Prostate gland (tissue), 2 donors: ENCODE results near the gene CTNND2. TPM values are rescaled to one million over a fixed set of nuclear protein-coding genes. Genes with fewer than 3 reads are reported as not detected.

Source experiments
- DNase-seq: peaks from one replicate; pipeline ENCODE4 v3.0.0-alpha.2; 2019; ENCODE audit warnings: low spot score
- H3K27ac ChIP-seq, 2 donors: fragments of 200-600 bp; sonication (generic); 2 replicates each; pipeline ENCODE4 v1.5.1; 2017 to 2019
- H3K27me3 ChIP-seq: fragments of 200-600 bp; sonication (generic); replicated peaks from 2 replicates; pipeline ENCODE4 v1.5.1; 2019; ENCODE audit not compliant: insufficient read depth
- H3K36me3 ChIP-seq, 2 donors: fragments of 200-600 bp; sonication (generic); 1 replicate in 1 of 2; 2 replicates in 1 of 2; pipeline versions ENCODE4 v1.5.1 to v1.8.1; 2017 to 2019
- H3K4me1 ChIP-seq: fragments of 200-600 bp; sonication (generic); replicated peaks from 2 replicates; pipeline ENCODE4 v1.5.1; 2019
- H3K4me3 ChIP-seq, 2 donors: fragments of 200-600 bp; sonication (generic); 2 replicates each; pipeline ENCODE4 v1.5.1; 2017 to 2019
- H3K9me3 ChIP-seq: fragments of 200-600 bp; sonication (generic); 2 replicates; pipeline ENCODE4 v1.5.1; 2017
- POLR2A ChIP-seq: fragments of 450-650 bp; IDR thresholded peaks from one replicate; pipeline ENCODE4 v1.6.1; 2016; ENCODE audit warnings: antibody characterized with exemption, mild to moderate bottlenecking
- POLR2AphosphoS5 ChIP-seq: sonication (generic); formaldehyde crosslinking; IDR thresholded peaks from one replicate; pipeline ENCODE4 v1.6.1; 2017; ENCODE audit warnings: antibody characterized with exemption
- WGBS: methylation state at CpG from one replicate; pipeline ENCODE4 v1.1.5; 2018; 5-methylcytosine and 5-hydroxymethylcytosine counted together
- intact Hi-C: fragments of 100-400 bp; cut with DNase I; formaldehyde crosslinking; loops from one replicate; pipeline ENCODE4 v1.14.2; 2022
- total RNA-seq, 2 donors: library from RNA; depleted of rRNA; stranded (reverse); fragments of >200 nt; gene quantifications; one replicate each; pipeline ENCODE4 v1.1.0, GENCODE V29; 2016
- TF ChIP-seq, protein P1 (sequence below), 4 experiments: fragments of 200-600 bp in 2 of 4; fragments of 450-650 bp in 2 of 4; sonication (generic) in 2 of 4; IDR thresholded peaks; 1 replicate in 3 of 4; 2 replicates in 1 of 4; pipeline ENCODE4 v1.5.1; 2016 to 2019; ENCODE audit warnings: antibody characterized with exemption in 4 of 4, mild to moderate bottlenecking in 2 of 4, moderate library complexity in 2 of 4

CTNND2 gene
- total RNA-seq, 2 donors from 2014 or later, result 5.5 to 11.2 TPM

GRCh38 chr5:11793396-11793795, 110.8 kb downstream of the CTNND2 start:
- DNase-seq, result no peak
- H3K4me3 ChIP-seq, result no peak overlapping the region
- 81% methylated on average over 1 of the region's 1 CpG for WGBS
- TF ChIP-seq, protein P1, sequence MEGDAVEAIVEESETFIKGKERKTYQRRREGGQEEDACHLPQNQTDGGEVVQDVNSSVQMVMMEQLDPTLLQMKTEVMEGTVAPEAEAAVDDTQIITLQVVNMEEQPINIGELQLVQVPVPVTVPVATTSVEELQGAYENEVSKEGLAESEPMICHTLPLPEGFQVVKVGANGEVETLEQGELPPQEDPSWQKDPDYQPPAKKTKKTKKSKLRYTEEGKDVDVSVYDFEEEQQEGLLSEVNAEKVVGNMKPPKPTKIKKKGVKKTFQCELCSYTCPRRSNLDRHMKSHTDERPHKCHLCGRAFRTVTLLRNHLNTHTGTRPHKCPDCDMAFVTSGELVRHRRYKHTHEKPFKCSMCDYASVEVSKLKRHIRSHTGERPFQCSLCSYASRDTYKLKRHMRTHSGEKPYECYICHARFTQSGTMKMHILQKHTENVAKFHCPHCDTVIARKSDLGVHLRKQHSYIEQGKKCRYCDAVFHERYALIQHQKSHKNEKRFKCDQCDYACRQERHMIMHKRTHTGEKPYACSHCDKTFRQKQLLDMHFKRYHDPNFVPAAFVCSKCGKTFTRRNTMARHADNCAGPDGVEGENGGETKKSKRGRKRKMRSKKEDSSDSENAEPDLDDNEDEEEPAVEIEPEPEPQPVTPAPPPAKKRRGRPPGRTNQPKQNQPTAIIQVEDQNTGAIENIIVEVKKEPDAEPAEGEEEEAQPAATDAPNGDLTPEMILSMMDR (IDR thresholded peaks at IDR 0.05), result no peak
- H3K27me3 ChIP-seq, result no peaks in the 10 kb centered on the region
- no peaks in the 10 kb centered on the region for H3K4me1 ChIP-seq
- H3K36me3 ChIP-seq, result no peaks in the 10 kb centered on the region
- H3K27ac ChIP-seq, result no peak overlapping the region
- intact Hi-C loops, result no loop called here
- no peaks in the 10 kb centered on the region for H3K9me3 ChIP-seq

- TF ChIP-seq, protein P1 (IDR thresholded peaks at IDR 0.05), result no peak
- no peak for TF ChIP-seq POLR2A
- no peak for TF ChIP-seq POLR2AphosphoS5
- Histone ChIP-seq H3K9me3 (no peaks in the 10 kb centered on the region), H3K4me1 (no peaks in the 10 kb centered on the region), H3K4me3 (no peak overlapping the region), H3K27me3 (no peaks in the 10 kb centered on the region), H3K27ac (peak overlapping the region in 1 of 2 donors; percentile 65), H3K36me3 (no peaks in the 10 kb centered on the region)
- no peak for DNase-seq
- intact Hi-C loops, result no loop called here
- 47% methylated on average over 3 of the region's 3 CpGs for WGBS
Observed at GRCh38 chr5:11792621-11793020, 111.6 kb downstream of the CTNND2 start.

DNA sequence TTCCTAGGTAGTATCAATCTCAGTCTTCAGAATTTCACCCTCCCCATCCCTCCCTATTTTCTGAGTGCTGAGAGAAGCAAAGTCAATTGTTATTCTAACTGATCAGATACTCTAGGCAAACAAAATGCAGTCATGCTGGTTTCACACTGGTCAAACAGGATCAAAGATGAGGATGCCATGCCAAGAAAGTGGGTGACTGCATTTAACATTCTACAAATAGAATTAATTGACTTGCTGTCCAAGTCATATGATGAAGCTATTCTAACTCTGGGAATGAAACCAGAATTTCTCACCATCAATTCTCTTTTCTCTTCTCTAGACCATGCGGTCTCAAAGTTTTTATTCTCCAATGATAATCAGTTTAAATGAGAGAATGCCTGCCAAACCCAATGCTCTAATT, 112.5 kb downstream of the CTNND2 start:
- Histone ChIP-seq H3K27me3 (no peaks in the 10 kb centered on the region), H3K4me1 (no peaks in the 10 kb centered on the region), H3K36me3 (no peaks in the 10 kb centered on the region), H3K9me3 (no peaks in the 10 kb centered on the region), H3K4me3 (no peak overlapping the region), H3K27ac (peak overlapping the region in 1 of 2 donors; percentile 65)
- WGBS, result 31% methylated on average over 1 of the region's 1 CpG
- peak; percentile 72 for DNase-seq
- intact Hi-C loops, result no loop called here
- TF ChIP-seq POLR2AphosphoS5 (peak; percentile 79), POLR2A (no peak)
- TF ChIP-seq, protein P1 (IDR thresholded peaks at IDR 0.05), result no peak

GRCh38 chr5:11790201-11790600, 114.0 kb downstream of the CTNND2 start:
- Histone ChIP-seq H3K4me3 (no peak overlapping the region), H3K36me3 (no peaks in the 10 kb centered on the region), H3K27me3 (no peaks in the 10 kb centered on the region), H3K27ac (no peak overlapping the region), H3K9me3 (no peaks in the 10 kb centered on the region), H3K4me1 (no peaks in the 10 kb centered on the region)
- WGBS, result 45% methylated on average over 2 of the region's 2 CpGs
- TF ChIP-seq POLR2A, result no peak
- TF ChIP-seq, protein P1 (IDR thresholded peaks at IDR 0.05), result no peak
- TF ChIP-seq POLR2AphosphoS5, result no peak
- intact Hi-C loops, result no loop called here
- no peak for DNase-seq

DNA sequence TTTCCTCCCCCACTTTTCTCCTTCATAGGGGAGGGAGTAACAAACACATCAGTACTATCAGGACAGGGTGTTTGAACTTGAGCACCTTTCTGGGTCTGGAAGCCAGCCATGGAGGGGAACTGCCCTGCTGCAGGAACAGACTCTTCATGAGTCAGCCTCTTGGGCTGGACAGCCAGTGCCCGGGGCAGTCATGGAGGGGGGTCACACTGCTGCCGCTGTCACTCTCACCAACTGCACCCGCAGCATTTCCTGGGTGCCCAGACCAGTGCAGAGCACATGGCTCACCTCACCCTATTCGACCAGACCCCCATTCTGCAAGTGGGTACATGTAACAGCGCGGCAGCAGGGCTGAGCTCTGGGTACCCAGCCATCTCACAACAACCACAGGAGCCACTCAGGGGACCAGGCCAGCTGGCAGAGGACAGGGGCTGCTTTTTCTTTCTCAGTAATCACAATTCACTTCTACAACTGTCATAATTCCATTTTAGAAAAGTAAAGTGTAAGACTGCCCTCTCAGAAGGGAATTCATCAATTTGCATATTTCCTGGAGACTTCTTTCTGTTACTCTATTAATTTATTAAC, 118.4 kb downstream of the CTNND2 start:
- 88% methylated on average over 6 of the region's 6 CpGs for WGBS

More for the DNA sequence above, 118.4 kb downstream of the CTNND2 start:
- H3K4me3 ChIP-seq, result no peak overlapping the region
- no peaks in the 10 kb centered on the region for H3K9me3 ChIP-seq
- no peaks in the 10 kb centered on the region for H3K36me3 ChIP-seq
- no peak overlapping the region for H3K27ac ChIP-seq
- DNase-seq, result no peak
- TF ChIP-seq, protein P1 (IDR thresholded peaks at IDR 0.05), result no peak
- no peak for TF ChIP-seq POLR2A
- TF ChIP-seq POLR2AphosphoS5, result no peak
- H3K27me3 ChIP-seq, result no peaks in the 10 kb centered on the region
- no peaks in the 10 kb centered on the region for H3K4me1 ChIP-seq
- intact Hi-C loops, result no loop called here
